Measurements from ENCODE around the gene ZNF467. TPM values are rescaled to one million over a fixed set of nuclear protein-coding genes. Genes with fewer than 3 reads are reported as not detected.

The ZNF467 gene
- total and polyA plus RNA-seq, 2 of the 8 experiments (the other 6 are each of a cell fraction or from before 2014, with no cell fraction given), result 0.50 to 0.51 TPM

DNA sequence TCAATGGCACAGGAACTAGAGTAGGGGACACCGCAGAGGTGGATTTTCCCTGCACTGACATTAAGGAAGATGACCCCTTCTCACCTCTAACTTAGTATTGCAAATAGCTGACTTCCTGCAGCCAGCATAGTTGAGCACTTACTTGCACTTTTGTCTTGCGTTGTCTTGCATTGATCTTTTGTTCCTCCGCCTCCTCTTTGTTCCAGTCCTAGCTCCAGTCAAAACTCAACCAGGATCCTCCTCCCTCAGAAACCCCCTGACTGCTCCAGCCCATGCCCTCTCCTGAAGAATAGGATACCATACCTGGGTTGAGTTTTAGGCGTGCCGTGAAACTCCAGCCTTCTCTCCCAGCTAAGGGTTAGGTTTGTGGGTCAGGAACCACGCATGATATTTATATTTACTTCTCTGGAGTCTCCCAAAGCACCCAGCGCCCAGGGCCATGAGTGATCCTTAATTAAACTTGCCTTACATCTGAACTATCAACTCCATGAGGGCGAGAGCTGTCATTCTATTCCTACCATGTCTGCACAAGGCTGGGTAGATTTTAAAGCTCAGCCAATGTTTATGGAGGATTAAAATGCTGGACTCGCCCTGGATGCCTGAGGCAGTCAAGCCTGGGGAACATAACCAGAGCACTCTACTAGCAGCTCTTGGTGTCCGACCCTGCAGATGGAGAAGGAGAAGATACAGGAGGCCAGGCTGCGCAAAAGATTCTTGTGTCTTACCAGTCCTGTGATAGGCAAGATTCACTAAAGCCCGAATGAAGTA lies 14.1 kb downstream of the ZNF467 start:
- Histone ChIP-seq H3K79me1 (ENCODE audit: low read depth, low read length) (no peaks in the 10 kb centered on the region), H3K27me3 (replicated peaks in 1 of 4; ENCODE audit: control insufficient read depth in 3 of 4, extremely low read depth in 1 of 4, insufficient read depth in 3 of 4, low read length in 3 of 4) (peaks cover 17 to 45% (median 35%) of the 10 kb centered on the region in 4 experiments)
- TF ChIP-seq RNF2 (IDR thresholded peaks at IDR 0.05; ENCODE audit: borderline replicate concordance, low read depth, low read length, missing control alignments, poor library complexity, severe bottlenecking) (no peak), RXRA (IDR thresholded peaks at IDR 0.05; ENCODE audit: insufficient read depth, low read depth, low read length) (no peak), BACH1 (IDR thresholded peaks at IDR 0.05; ENCODE audit: low read length) (no peak), KDM1A (IDR thresholded peaks at IDR 0.05; ENCODE audit: borderline replicate concordance, low read length) (no peak), RAD21 (IDR thresholded peaks at IDR 0.05 in 1 of 2, conservative IDR thresholded peaks at IDR 0.05 in 1 of 2; ENCODE audit: low read depth in 2 of 2, low read length in 2 of 2) (no peak), POLR2A (IDR thresholded peaks at IDR 0.05; ENCODE audit: control extremely low read depth in 1 of 2, low read depth in 2 of 2, low read length in 2 of 2) (no peak), BCL11A (IDR thresholded peaks at IDR 0.05; ENCODE audit: low read depth in 2 of 2, low read length in 2 of 2) (no peak), TEAD4 (IDR thresholded peaks at IDR 0.05; ENCODE audit: low read depth, low read length) (no peak), NRF1 (IDR thresholded peaks at IDR 0.05; ENCODE audit: low read depth, low read length) (no peak), SAP30 (IDR thresholded peaks at IDR 0.05; ENCODE audit: insufficient read depth, insufficient replicate concordance, low read length) (no peak)
- TF ChIP-seq, protein P1, sequence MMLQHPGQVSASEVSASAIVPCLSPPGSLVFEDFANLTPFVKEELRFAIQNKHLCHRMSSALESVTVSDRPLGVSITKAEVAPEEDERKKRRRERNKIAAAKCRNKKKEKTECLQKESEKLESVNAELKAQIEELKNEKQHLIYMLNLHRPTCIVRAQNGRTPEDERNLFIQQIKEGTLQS (IDR thresholded peaks at IDR 0.05; ENCODE audit: insufficient read depth, low read depth, low read length), result no peak

More for the DNA sequence above, 14.1 kb downstream of the ZNF467 start:
- Histone ChIP-seq H3K23ac (ENCODE audit: insufficient read length) (no peak overlapping the region), H3K9ac (replicated peaks in 1 of 4; ENCODE audit: extremely low read depth in 1 of 4, low read depth in 3 of 4, low read length in 3 of 4) (no peak overlapping the region), H3K27ac (ENCODE audit: low read depth, low read length) (no peak overlapping the region), H3K18ac (ENCODE audit: extremely low read depth, low read length) (no peak overlapping the region), H3K4me2 (ENCODE audit: insufficient read depth in 1 of 2, low read depth in 2 of 2, low read length in 2 of 2) (no peak overlapping the region), H3K79me2 (ENCODE audit: control insufficient read depth in 1 of 2, insufficient read depth in 2 of 2, low read length in 2 of 2) (no peaks in the 10 kb centered on the region), H2BK5ac (ENCODE audit: low read depth, low read length) (no peak overlapping the region), H2BK12ac (ENCODE audit: low read depth, low read length) (no peak overlapping the region), H2BK20ac (ENCODE audit: low read length) (no peak overlapping the region), H2AFZ (ENCODE audit: low read length) (no peak overlapping the region), H3K36me3 (ENCODE audit: control insufficient read depth in 2 of 4, insufficient read depth in 4 of 4, low read length in 3 of 4) (no peaks in the 10 kb centered on the region), H3K4me3 (ENCODE audit: extremely low read depth in 1 of 4, insufficient read depth in 2 of 4, low read depth in 3 of 4, low read length in 4 of 4) (no peak overlapping the region), H3K14ac (ENCODE audit: insufficient read length) (no peak overlapping the region), H4K91ac (replicated peaks; ENCODE audit: insufficient read length, low read length) (no peak overlapping the region), H3K9me3 (ENCODE audit: insufficient read depth in 2 of 2, low read depth in 1 of 2, low read length in 1 of 2) (no peaks in the 10 kb centered on the region), H2AK5ac (ENCODE audit: low read depth, low read length) (no peak overlapping the region), H3K56ac (replicated peaks; ENCODE audit: insufficient read length, low read depth, low read length) (no peak overlapping the region), H4K8ac (ENCODE audit: extremely low read depth, insufficient read depth, low read length) (no peak overlapping the region), H3K4me1 (replicated peaks in 1 of 4; ENCODE audit: control insufficient read depth in 3 of 4, insufficient read depth in 4 of 4, low read length in 3 of 4) (peaks cover 0 to 1% (median under 1%) of the 10 kb centered on the region in 4 experiments; a peak in 1 of 7 replicates), H2BK15ac (ENCODE audit: low read length) (no peak overlapping the region), H3K4ac (replicated peaks; ENCODE audit: insufficient read length, low read depth, low read length) (no peak overlapping the region), H4K5ac (ENCODE audit: insufficient read length, low read depth, low read length) (no peak overlapping the region), H2BK120ac (replicated peaks; ENCODE audit: low read depth, low read length) (no peak overlapping the region), H3K23me2 (ENCODE audit: low read depth, low read length) (no peaks in the 10 kb centered on the region), H4K20me1 (replicated peaks in 1 of 2; ENCODE audit: control insufficient read depth in 1 of 2, insufficient read depth in 2 of 2, low read length in 2 of 2) (peaks cover 0 to 3% of the 10 kb centered on the region in 2 experiments)
- FAIRE-seq (no peak), DNase-seq (ENCODE audit: low read depth in 1 of 2, low spot score in 2 of 2) (no peak)
- 75% methylated on average over 12 of the region's 12 CpGs; no CpG with 5 or more reads in 1 of the 2 experiments for WGBS, 2 experiments (ENCODE audit: extremely low coverage in 1 of 2, insufficient coverage in 1 of 2, insufficient read length in 1 of 2, insufficient replicate concordance in 2 of 2, low coverage in 1 of 2, low lambda C conversion rate in 2 of 2, missing lambda C conversion rate in 1 of 2)
- CTCF ChIA-PET (ENCODE audit: partially characterized antibody), result interaction anchor here (0.8 to 2.8 kb wide), 10 partner anchors 8 to 126 kb away, joined by 3 to 14 read pairs (median 3); no protein-coding TSS in a partner anchor
- POLR2A ChIA-PET (ENCODE audit: partially characterized antibody), result interaction anchor here (0.6 kb wide), 1 partner anchor 17 kb away, joined by 3 read pairs; no protein-coding TSS in a partner anchor

Measured in H1 (cell line).